Bronchial epithelial cell (primary cell): ENCODE data around the gene INSYN2A. TPM values are rescaled to one million over a fixed set of nuclear protein-coding genes. Genes with fewer than 3 reads are reported as not detected.

ENCODE experiments used
- DNase-seq: peaks from one replicate; pipeline ENCODE4 v3.0.0-alpha.2; 2010; ENCODE audit warnings: low read depth
- FAIRE-seq: peaks from 2 replicates; lab custom pipeline; 2011; peaks lifted over from hg19 to GRCh38; lab: Jason Lieb, UNC
- H3K27me3 ChIP-seq: 2 replicates; pipeline ENCODE4 v1.5.1; 2011; ENCODE audit warnings: low read length; ENCODE audit not compliant: control insufficient read depth, insufficient read depth
- H3K36me3 ChIP-seq: 2 replicates; pipeline ENCODE4 v1.5.1; 2011; ENCODE audit warnings: low read length; ENCODE audit not compliant: control insufficient read depth, insufficient read depth
- H3K4me3 ChIP-seq: 2 replicates; pipeline ENCODE4 v1.5.1; 2011; ENCODE audit warnings: mild to moderate bottlenecking, low read depth, low read length, control low read depth
- total RNA-seq: library from RNA; depleted of rRNA; stranded (reverse); fragments of >200 nt; gene quantifications from 2 replicates; pipeline ENCODE4 v1.2.1, GENCODE V29; 2014
- TF ChIP-seq, protein P1 (sequence below): IDR thresholded peaks from 2 replicates; pipeline ENCODE4 v1.5.1; 2011; ENCODE audit warnings: mild to moderate bottlenecking, moderate library complexity, low read length, control low read depth, inconsistent platforms; ENCODE audit not compliant: insufficient read depth, severe bottlenecking

The INSYN2A gene
- total RNA-seq, 1 donor from 2014 or later, result not detected

DNA sequence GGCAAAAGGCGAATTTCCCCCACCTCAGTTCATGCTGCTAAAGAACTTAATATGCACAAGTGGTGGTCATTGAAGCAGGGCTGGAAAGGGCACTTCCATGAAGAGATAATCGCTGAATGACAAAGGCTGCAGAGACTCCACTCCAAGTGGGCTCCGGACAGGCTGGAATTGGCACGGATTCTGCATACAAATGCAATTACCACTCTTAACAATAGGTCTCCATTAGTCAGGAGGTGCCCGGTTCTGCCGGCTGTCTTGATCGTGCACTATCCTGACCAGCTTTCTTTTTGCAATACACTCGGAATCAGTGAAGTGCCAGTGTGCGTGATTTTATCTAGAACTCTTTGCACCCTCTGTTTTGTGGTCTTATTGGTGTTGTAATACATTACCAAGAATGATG lies 49.7 kb downstream of the INSYN2A start:
- DNase-seq (no peak), FAIRE-seq (no peak)
- H3K4me3 ChIP-seq, result no peak overlapping the region
- peaks cover 1% of the 10 kb centered on the region for H3K36me3 ChIP-seq
- TF ChIP-seq, protein P1, sequence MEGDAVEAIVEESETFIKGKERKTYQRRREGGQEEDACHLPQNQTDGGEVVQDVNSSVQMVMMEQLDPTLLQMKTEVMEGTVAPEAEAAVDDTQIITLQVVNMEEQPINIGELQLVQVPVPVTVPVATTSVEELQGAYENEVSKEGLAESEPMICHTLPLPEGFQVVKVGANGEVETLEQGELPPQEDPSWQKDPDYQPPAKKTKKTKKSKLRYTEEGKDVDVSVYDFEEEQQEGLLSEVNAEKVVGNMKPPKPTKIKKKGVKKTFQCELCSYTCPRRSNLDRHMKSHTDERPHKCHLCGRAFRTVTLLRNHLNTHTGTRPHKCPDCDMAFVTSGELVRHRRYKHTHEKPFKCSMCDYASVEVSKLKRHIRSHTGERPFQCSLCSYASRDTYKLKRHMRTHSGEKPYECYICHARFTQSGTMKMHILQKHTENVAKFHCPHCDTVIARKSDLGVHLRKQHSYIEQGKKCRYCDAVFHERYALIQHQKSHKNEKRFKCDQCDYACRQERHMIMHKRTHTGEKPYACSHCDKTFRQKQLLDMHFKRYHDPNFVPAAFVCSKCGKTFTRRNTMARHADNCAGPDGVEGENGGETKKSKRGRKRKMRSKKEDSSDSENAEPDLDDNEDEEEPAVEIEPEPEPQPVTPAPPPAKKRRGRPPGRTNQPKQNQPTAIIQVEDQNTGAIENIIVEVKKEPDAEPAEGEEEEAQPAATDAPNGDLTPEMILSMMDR, result no peak
- no peaks in the 10 kb centered on the region for H3K27me3 ChIP-seq
